ENCODE data around the gene CFAP99. TPM values are rescaled to one million over a fixed set of nuclear protein-coding genes. Genes with fewer than 3 reads are reported as not detected.

CFAP99 gene
- total and polyA plus RNA-seq, 8 donors, result 0.28 to 1.6 (median 0.70) TPM

DNA sequence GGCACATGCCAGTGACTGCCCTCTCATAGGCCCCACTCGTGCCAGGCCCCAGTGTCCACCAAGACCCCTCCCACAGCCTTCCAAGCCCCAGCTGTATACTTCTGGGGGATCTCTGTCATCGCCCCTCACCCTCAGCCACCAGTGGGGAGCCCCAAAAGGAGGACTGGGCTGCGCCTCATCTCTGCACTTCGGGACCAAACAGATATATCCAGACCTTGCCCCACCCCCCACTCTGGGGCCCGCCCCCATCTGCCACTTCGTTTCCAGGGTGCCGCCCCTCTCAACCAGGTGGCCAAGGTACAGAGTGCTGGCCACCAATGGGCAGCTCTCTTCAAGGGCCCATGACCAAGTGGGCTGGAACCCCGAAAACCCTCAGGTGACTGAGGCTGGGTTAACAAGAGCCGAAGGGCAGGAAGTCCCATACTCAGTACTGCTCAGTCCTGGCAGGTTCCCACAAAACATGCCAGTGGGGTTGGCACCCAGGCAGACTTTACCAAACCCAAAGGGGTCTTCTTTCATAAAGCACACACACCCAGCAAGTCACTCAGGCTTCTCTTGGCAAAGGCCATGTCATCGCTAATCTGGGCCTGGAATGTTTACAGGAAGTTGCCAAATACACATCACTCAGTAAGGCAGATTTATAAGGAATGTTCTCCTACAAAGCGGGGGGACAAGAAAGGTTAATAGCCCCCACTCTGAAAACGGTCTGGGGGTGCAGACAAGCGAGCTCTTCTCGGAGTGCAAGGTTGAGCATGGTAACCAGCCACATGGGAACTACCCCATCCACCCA is 4.7 kb upstream of the CFAP99 start:
- ATAC-seq (no peak), FAIRE-seq (no peak), DNase-seq (peak in 1 of 6 donors; percentile 55)
- Histone ChIP-seq H3K4me1 (peaks cover 5 to 12% (median 9%) of the 10 kb centered on the region in 3 donors), H3K9me3 (no peaks in the 10 kb centered on the region), H3K4me3 (no peak overlapping the region), H3K27me3 (no peaks in the 10 kb centered on the region), H3K27ac (peak overlapping the region in 2 of 4 donors; percentile 25 to 38), H3K36me3 (no peaks in the 10 kb centered on the region)
- intact Hi-C loops (cut with DNase I), result no loop called here
- WGBS, 2 donors, result 63 to 70% methylated on average over 14 of the region's 14 CpGs
- TF ChIP-seq, protein P1, sequence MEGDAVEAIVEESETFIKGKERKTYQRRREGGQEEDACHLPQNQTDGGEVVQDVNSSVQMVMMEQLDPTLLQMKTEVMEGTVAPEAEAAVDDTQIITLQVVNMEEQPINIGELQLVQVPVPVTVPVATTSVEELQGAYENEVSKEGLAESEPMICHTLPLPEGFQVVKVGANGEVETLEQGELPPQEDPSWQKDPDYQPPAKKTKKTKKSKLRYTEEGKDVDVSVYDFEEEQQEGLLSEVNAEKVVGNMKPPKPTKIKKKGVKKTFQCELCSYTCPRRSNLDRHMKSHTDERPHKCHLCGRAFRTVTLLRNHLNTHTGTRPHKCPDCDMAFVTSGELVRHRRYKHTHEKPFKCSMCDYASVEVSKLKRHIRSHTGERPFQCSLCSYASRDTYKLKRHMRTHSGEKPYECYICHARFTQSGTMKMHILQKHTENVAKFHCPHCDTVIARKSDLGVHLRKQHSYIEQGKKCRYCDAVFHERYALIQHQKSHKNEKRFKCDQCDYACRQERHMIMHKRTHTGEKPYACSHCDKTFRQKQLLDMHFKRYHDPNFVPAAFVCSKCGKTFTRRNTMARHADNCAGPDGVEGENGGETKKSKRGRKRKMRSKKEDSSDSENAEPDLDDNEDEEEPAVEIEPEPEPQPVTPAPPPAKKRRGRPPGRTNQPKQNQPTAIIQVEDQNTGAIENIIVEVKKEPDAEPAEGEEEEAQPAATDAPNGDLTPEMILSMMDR (IDR thresholded peaks at IDR 0.05), result no peak

DNA sequence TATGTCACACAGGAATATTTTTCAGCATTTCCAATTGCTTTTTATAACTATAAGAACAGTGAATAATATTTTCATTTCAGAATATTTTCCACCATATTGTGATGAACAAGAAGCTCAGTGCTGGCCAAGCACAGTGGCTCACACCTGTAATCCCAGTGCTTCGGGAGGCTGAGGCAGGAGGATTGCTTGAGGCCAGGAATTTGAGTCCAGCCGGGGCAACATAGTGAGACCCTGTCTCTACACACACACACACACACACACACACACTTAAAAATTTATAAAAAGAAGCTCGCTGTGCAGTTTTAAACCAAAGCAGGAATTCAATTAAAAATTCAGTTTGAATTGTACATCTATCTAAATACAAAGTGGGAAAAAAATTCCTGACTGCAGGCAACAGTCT is 3.5 kb upstream of the CFAP99 start:
- no peak for FAIRE-seq

DNA sequence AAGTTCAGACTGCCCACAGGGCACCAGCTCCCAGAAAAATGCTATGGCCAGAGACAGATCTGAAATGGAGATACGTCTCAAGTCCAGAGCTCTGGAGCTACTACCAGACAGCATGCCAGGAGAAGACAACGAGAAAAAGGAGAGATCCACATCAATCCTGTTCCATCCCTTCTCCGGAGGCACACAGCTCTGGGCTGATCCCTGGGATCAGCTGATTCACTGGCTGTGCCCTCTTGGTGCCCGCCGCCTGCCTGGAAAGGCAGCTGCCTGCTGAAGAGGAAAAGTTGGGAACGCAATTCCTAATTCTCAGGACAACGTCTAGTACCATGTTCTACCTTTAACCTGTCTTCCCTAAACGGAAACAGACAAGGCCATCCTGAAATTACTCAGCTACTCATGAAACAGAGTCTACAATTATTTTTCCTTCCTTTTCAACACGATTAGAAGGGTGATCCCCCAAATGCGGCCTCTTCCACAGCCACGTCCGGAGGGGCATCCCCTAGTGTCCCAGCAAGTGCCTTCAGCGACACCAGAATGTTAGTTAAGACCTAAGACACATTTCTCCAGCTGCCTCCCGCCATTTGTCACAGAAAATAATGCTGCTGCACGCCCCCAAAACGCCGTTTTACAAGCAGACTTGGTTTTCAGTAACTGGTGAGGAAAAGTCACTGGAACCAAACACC is 2.7 kb upstream of the CFAP99 start:
- intact Hi-C loops (cut with DNase I), result no loop called here
- FAIRE-seq (no peak), DNase-seq (no peak), ATAC-seq (no peak)
- TF ChIP-seq, protein P1 (IDR thresholded peaks at IDR 0.05), result no peak
- Histone ChIP-seq H3K9me3 (no peaks in the 10 kb centered on the region), H3K4me1 (peaks cover 5 to 17% (median 9%) of the 10 kb centered on the region in 3 donors), H3K4me3 (peak overlapping the region in 1 of 4 donors; percentile 62), H3K27me3 (no peaks in the 10 kb centered on the region), H3K36me3 (no peaks in the 10 kb centered on the region), H3K27ac (no peak overlapping the region)
- 85 to 89% methylated on average over 17 of the region's 17 CpGs for WGBS, 2 donors

More for the DNA sequence above, 3.5 kb upstream of the CFAP99 start:
- Histone ChIP-seq H3K4me1 (peaks cover 5 to 17% (median 9%) of the 10 kb centered on the region in 3 donors), H3K27me3 (no peaks in the 10 kb centered on the region), H3K27ac (no peak overlapping the region), H3K36me3 (no peaks in the 10 kb centered on the region), H3K9me3 (no peaks in the 10 kb centered on the region), H3K4me3 (no peak overlapping the region)
- intact Hi-C loops (cut with DNase I), result no loop called here
- DNase-seq, result no peak
- TF ChIP-seq, protein P1 (IDR thresholded peaks at IDR 0.05), result no peak
- WGBS, 2 donors, result 89 to 96% methylated on average over 3 of the region's 3 CpGs
- ATAC-seq, result no peak

DNA sequence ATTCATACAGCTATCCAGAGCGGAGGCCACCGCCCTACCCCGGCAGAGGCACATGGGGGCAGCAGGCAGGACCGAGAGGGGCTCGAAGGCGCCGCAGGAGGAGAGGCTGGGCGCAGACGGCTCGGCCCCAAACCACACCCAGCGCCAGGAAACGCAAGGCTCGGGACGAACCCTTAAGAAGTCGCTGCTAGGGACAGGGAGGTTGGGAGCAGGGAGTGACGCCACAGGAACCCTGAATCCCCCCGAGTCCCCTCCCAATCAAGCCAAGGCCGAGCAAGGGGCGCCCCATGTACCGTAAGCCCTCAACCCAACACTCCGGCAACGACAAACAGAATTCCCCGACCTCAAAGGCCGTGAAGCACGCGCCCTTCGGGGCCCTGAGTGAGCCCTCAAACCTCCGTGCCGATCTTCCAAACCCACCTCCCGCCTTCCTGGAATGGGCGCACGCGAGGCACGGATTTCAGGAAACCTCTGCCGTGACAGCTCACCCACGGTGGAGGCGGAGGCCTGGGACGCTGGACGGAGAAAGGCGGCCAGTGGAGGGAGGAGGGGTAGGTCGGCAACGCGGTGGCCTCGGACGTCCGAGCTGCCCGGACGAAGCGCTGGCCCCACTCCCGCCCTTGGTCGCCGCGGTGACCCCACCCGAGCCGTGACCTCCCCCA is 2.1 kb upstream of the CFAP99 start:
- FAIRE-seq, result no peak
- Histone ChIP-seq H3K27ac (peak overlapping the region in 1 of 4 donors; percentile 26), H3K36me3 (no peaks in the 10 kb centered on the region), H3K4me1 (peaks cover 5 to 17% (median 9%) of the 10 kb centered on the region in 3 donors), H3K4me3 (peak overlapping the region in 3 of 4 donors; percentile 10 to 64 (median 62)), H3K9me3 (no peaks in the 10 kb centered on the region), H3K27me3 (no peaks in the 10 kb centered on the region)
- intact Hi-C loops (cut with DNase I), result no loop called here
- no peak for ATAC-seq
- DNase-seq, result peak in 2 of 6 donors; percentile 50 to 79
- 28 to 38% methylated on average over 36 to 55 of the region's 55 CpGs for WGBS, 2 donors
- TF ChIP-seq, protein P1 (IDR thresholded peaks at IDR 0.05), result no peak

Measured in pancreas (tissue), 10 donors.